Panc1 (cell line): ENCODE measurements around the gene INTS13.

Source experiments
- POLR2AphosphoS5 ChIP-seq: IDR thresholded peaks from 2 replicates; pipeline ENCODE4 v1.6.1; 2012; ENCODE audit warnings: mild to moderate bottlenecking, low read depth, low read length, moderate library complexity
- SIN3A ChIP-seq: IDR thresholded peaks from 2 replicates; pipeline ENCODE4 v1.6.1; 2012; ENCODE audit warnings: low read depth, mild to moderate bottlenecking, low read length, moderate library complexity, borderline replicate concordance; ENCODE audit not compliant: insufficient read depth
- TF ChIP-seq, protein P1 (sequence below): fragments of 450-650 bp; IDR thresholded peaks from 2 replicates; pipeline ENCODE4 v1.5.1; 2017; ENCODE audit warnings: mild to moderate bottlenecking
- TF ChIP-seq, protein P2 (sequence below), 2 experiments: IDR thresholded peaks; 2 replicates each; pipeline ENCODE4 v1.6.1; 2011 to 2012; ENCODE audit warnings: low read depth in 2 of 2, control low read depth in 1 of 2, low read length in 1 of 2, mild to moderate bottlenecking in 1 of 2, moderate library complexity in 1 of 2; ENCODE audit not compliant: insufficient read depth in 1 of 2

DNA sequence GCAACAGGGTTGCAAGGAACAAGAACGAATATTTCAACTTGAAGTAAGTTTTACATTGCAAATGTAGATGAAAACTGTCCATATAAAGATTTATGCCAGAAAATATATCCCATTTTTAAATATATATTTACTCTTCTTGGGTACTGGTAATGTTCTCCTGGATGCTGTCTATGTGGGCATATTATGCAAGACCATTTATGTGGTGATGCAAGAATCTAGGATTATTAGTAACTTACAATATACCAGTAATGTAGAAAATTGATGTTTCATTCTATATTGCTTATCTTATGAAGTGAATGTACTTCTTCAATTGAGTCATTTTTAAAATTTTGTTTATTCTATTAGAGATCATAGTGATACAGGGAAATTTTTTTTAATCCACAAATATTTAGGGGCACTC is 25.6 kb upstream of the INTS13 start:
- TF ChIP-seq, protein P1, sequence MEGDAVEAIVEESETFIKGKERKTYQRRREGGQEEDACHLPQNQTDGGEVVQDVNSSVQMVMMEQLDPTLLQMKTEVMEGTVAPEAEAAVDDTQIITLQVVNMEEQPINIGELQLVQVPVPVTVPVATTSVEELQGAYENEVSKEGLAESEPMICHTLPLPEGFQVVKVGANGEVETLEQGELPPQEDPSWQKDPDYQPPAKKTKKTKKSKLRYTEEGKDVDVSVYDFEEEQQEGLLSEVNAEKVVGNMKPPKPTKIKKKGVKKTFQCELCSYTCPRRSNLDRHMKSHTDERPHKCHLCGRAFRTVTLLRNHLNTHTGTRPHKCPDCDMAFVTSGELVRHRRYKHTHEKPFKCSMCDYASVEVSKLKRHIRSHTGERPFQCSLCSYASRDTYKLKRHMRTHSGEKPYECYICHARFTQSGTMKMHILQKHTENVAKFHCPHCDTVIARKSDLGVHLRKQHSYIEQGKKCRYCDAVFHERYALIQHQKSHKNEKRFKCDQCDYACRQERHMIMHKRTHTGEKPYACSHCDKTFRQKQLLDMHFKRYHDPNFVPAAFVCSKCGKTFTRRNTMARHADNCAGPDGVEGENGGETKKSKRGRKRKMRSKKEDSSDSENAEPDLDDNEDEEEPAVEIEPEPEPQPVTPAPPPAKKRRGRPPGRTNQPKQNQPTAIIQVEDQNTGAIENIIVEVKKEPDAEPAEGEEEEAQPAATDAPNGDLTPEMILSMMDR, result no peak
- TF ChIP-seq, protein P2, sequence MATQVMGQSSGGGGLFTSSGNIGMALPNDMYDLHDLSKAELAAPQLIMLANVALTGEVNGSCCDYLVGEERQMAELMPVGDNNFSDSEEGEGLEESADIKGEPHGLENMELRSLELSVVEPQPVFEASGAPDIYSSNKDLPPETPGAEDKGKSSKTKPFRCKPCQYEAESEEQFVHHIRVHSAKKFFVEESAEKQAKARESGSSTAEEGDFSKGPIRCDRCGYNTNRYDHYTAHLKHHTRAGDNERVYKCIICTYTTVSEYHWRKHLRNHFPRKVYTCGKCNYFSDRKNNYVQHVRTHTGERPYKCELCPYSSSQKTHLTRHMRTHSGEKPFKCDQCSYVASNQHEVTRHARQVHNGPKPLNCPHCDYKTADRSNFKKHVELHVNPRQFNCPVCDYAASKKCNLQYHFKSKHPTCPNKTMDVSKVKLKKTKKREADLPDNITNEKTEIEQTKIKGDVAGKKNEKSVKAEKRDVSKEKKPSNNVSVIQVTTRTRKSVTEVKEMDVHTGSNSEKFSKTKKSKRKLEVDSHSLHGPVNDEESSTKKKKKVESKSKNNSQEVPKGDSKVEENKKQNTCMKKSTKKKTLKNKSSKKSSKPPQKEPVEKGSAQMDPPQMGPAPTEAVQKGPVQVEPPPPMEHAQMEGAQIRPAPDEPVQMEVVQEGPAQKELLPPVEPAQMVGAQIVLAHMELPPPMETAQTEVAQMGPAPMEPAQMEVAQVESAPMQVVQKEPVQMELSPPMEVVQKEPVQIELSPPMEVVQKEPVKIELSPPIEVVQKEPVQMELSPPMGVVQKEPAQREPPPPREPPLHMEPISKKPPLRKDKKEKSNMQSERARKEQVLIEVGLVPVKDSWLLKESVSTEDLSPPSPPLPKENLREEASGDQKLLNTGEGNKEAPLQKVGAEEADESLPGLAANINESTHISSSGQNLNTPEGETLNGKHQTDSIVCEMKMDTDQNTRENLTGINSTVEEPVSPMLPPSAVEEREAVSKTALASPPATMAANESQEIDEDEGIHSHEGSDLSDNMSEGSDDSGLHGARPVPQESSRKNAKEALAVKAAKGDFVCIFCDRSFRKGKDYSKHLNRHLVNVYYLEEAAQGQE (IDR thresholded peaks at IDR 0.05; ENCODE audit: insufficient read depth in 1 of 2, low read depth in 2 of 2, low read length in 1 of 2), result no peak
- no peak for TF ChIP-seq POLR2AphosphoS5
- TF ChIP-seq SIN3A, result no peak
